H1 (cell line): ENCODE measurements around the gene TARP.

Experiments
- CTCF ChIA-PET: fragments of 300-600 bp; sonication (Branson Sonifier 250); formaldehyde crosslinking; loops from one replicate; lab custom pipeline; 2021; ENCODE audit not compliant: partially characterized antibody; lab: Charles Lee
- POLR2A ChIA-PET: fragments of 300-600 bp; sonication (Branson Sonifier 250); formaldehyde crosslinking; loops from one replicate; lab custom pipeline; 2021; ENCODE audit warnings: inconsistent platforms; ENCODE audit not compliant: partially characterized antibody; lab: Charles Lee
- DNase-seq, 2 experiments: peaks; one replicate each; pipeline versions ENCODE4 v3.0.0 to v3.0.0-alpha.2; 2010 to 2022; ENCODE audit warnings: low spot score in 2 of 2, low read depth in 1 of 2, mixed read lengths in 1 of 2
- FAIRE-seq: peaks from 2 replicates; lab custom pipeline; 2011; peaks lifted over from hg19 to GRCh38; lab: Jason Lieb, UNC
- H2AFZ ChIP-seq: 2 replicates; pipeline ENCODE4 v1.8.1; 2012; ENCODE audit warnings: low read length, inconsistent platforms
- H2AK5ac ChIP-seq: 2 replicates; pipeline ENCODE4 v1.6.1; 2013; ENCODE audit warnings: low read depth, low read length
- H2BK120ac ChIP-seq: replicated peaks from 2 replicates; pipeline ENCODE3; 2013; ENCODE audit warnings: low read depth, low read length, inconsistent platforms
- H2BK12ac ChIP-seq: 2 replicates; pipeline ENCODE4 v1.6.1; 2013; ENCODE audit warnings: low read depth, low read length
- H2BK15ac ChIP-seq: 2 replicates; pipeline ENCODE4 v1.6.1; 2013; ENCODE audit warnings: low read length
- H2BK20ac ChIP-seq: 2 replicates; pipeline ENCODE4 v1.6.1; 2013; ENCODE audit warnings: low read length
- H2BK5ac ChIP-seq: 2 replicates; pipeline ENCODE4 v1.6.1; 2013; ENCODE audit warnings: low read depth, low read length
- H3K14ac ChIP-seq: 2 replicates; pipeline ENCODE4 v1.6.1; 2013; ENCODE audit warnings: inconsistent platforms; ENCODE audit not compliant: insufficient read length
- H3K18ac ChIP-seq: 2 replicates; pipeline ENCODE4 v1.6.1; 2013; ENCODE audit warnings: low read length; ENCODE audit errors: extremely low read depth
- H3K23ac ChIP-seq: 2 replicates; pipeline ENCODE4 v1.6.1; 2013; ENCODE audit warnings: inconsistent platforms; ENCODE audit not compliant: insufficient read length
- H3K23me2 ChIP-seq: 2 replicates; pipeline ENCODE4 v1.6.1; 2013; ENCODE audit warnings: low read depth, low read length
- H3K27ac ChIP-seq: 2 replicates; pipeline ENCODE4 v1.6.1; 2011; ENCODE audit warnings: low read depth, low read length, inconsistent platforms
- H3K27me3 ChIP-seq, 4 experiments: replicated peaks in 1 of 4; 1 replicate in 1 of 4; 2 replicates in 3 of 4; pipeline versions ENCODE4 v1.6.1 to v1.8.1; 2011 to 2013; ENCODE audit warnings: low read length in 3 of 4, mild to moderate bottlenecking in 3 of 4, inconsistent platforms in 2 of 4, mixed read lengths in 2 of 4, moderate library complexity in 1 of 4; ENCODE audit not compliant: control insufficient read depth in 3 of 4, insufficient read depth in 3 of 4; ENCODE audit errors: extremely low read depth in 1 of 4
- H3K36me3 ChIP-seq, 4 experiments: 2 replicates each; pipeline versions ENCODE4 v1.6.1 to v1.8.1; 2011 to 2013; ENCODE audit warnings: mild to moderate bottlenecking in 4 of 4, low read length in 3 of 4, moderate library complexity in 2 of 4, control low read depth in 1 of 4, inconsistent platforms in 1 of 4; ENCODE audit not compliant: insufficient read depth in 4 of 4, control insufficient read depth in 2 of 4
- H3K4ac ChIP-seq: replicated peaks from 2 replicates; pipeline ENCODE3; 2013; ENCODE audit warnings: low read length, low read depth, mixed read lengths, inconsistent platforms; ENCODE audit not compliant: insufficient read length
- H3K4me1 ChIP-seq, 4 experiments: replicated peaks in 1 of 4; 1 replicate in 1 of 4; 2 replicates in 3 of 4; pipeline versions ENCODE4 v1.6.1 to v1.8.1; 2011 to 2013; ENCODE audit warnings: low read length in 3 of 4, inconsistent platforms in 2 of 4, mixed read lengths in 1 of 4; ENCODE audit not compliant: insufficient read depth in 4 of 4, control insufficient read depth in 3 of 4
- H3K4me2 ChIP-seq, 2 experiments: 2 replicates each; pipeline versions ENCODE4 v1.6.1 to v1.8.1; 2011 to 2013; ENCODE audit warnings: low read depth in 2 of 2, low read length in 2 of 2, control low read depth in 1 of 2, inconsistent platforms in 1 of 2, mild to moderate bottlenecking in 1 of 2; ENCODE audit not compliant: insufficient read depth in 1 of 2
- H3K4me3 ChIP-seq, 4 experiments: fragments of 200-600, 300-600 bp in 1 of 4; sonication (generic), shearing (Covaris generic), sonication (Bioruptor Twin) in 1 of 4; 2 replicates each; pipeline versions ENCODE4 v1.5.1 to v1.8.1; 2011 to 2016; ENCODE audit warnings: low read length in 4 of 4, low read depth in 3 of 4, control low read depth in 2 of 4, inconsistent platforms in 2 of 4, mild to moderate bottlenecking in 2 of 4, mixed read lengths in 1 of 4, moderate library complexity in 1 of 4; ENCODE audit not compliant: insufficient read depth in 2 of 4; ENCODE audit errors: extremely low read depth in 1 of 4
- H3K56ac ChIP-seq: replicated peaks from 2 replicates; pipeline ENCODE3; 2013; ENCODE audit warnings: low read depth, mild to moderate bottlenecking, mixed read lengths, low read length, inconsistent platforms; ENCODE audit not compliant: insufficient read length
- H3K79me1 ChIP-seq: 2 replicates; pipeline ENCODE4 v1.6.1; 2013; ENCODE audit warnings: low read depth, low read length, control low read depth
- H3K79me2 ChIP-seq, 2 experiments: 2 replicates each; pipeline versions ENCODE4 v1.6.1 to v1.8.1; 2012 to 2013; ENCODE audit warnings: low read length in 2 of 2, mild to moderate bottlenecking in 2 of 2, inconsistent platforms in 1 of 2; ENCODE audit not compliant: insufficient read depth in 2 of 2, control insufficient read depth in 1 of 2
- H3K9ac ChIP-seq, 4 experiments: replicated peaks in 1 of 4; 1 replicate in 1 of 4; 2 replicates in 3 of 4; pipeline versions ENCODE4 v1.6.1 to v1.8.1; 2011 to 2013; ENCODE audit warnings: low read depth in 3 of 4, low read length in 3 of 4, control low read depth in 2 of 4, mild to moderate bottlenecking in 2 of 4, moderate library complexity in 2 of 4, inconsistent platforms in 1 of 4; ENCODE audit errors: extremely low read depth in 1 of 4
- H3K9me3 ChIP-seq, 2 experiments: 2 replicates each; pipeline versions ENCODE4 v1.6.1 to v1.8.1; 2012 to 2013; ENCODE audit warnings: mild to moderate bottlenecking in 2 of 2, moderate library complexity in 2 of 2, control low read depth in 1 of 2, inconsistent platforms in 1 of 2, low read depth in 1 of 2, low read length in 1 of 2, mixed read lengths in 1 of 2; ENCODE audit not compliant: insufficient read depth in 2 of 2
- H4K20me1 ChIP-seq, 2 experiments: replicated peaks in 1 of 2; 2 replicates each; pipeline versions ENCODE3 to v1.8.1; 2011 to 2013; ENCODE audit warnings: inconsistent platforms in 2 of 2, low read length in 2 of 2, mild to moderate bottlenecking in 1 of 2; ENCODE audit not compliant: insufficient read depth in 2 of 2, control insufficient read depth in 1 of 2
- H4K5ac ChIP-seq: 2 replicates; pipeline ENCODE4 v1.6.1; 2013; ENCODE audit warnings: low read length, low read depth, mixed read lengths, inconsistent platforms; ENCODE audit not compliant: insufficient read length
- H4K8ac ChIP-seq: 2 replicates; pipeline ENCODE4 v1.8.0; 2013; ENCODE audit warnings: mild to moderate bottlenecking, moderate library complexity, low read length, inconsistent platforms; ENCODE audit not compliant: insufficient read depth; ENCODE audit errors: extremely low read depth
- H4K91ac ChIP-seq: replicated peaks from 2 replicates; pipeline ENCODE3; 2013; ENCODE audit warnings: low read length, mixed read lengths, inconsistent platforms; ENCODE audit not compliant: insufficient read length
- ASH2L ChIP-seq: fragments of 200-600, 300-600 bp; sonication (generic); IDR thresholded peaks from one replicate; pipeline ENCODE4 v1.7.1; 2017; ENCODE audit warnings: low read length
- BRCA1 ChIP-seq: IDR thresholded peaks from 2 replicates; pipeline ENCODE4 v1.6.1; 2012; ENCODE audit warnings: low read depth, low read length, improper control_type of control experiment
- EGR1 ChIP-seq: IDR thresholded peaks from 2 replicates; pipeline ENCODE4 v1.6.1; 2011; ENCODE audit warnings: low read depth, low read length, borderline replicate concordance
- GABPA ChIP-seq: IDR thresholded peaks from 2 replicates; pipeline ENCODE4 v1.6.1; 2011; ENCODE audit warnings: mild to moderate bottlenecking, low read length, moderate library complexity, borderline replicate concordance; ENCODE audit not compliant: insufficient read depth
- KDM1A ChIP-seq: fragments of 200-600, 300-600 bp; sonication (generic); IDR thresholded peaks from 2 replicates; pipeline ENCODE4 v1.7.1; 2016; ENCODE audit warnings: mild to moderate bottlenecking, low read length, borderline replicate concordance
- KDM4A ChIP-seq: IDR thresholded peaks from one replicate; pipeline ENCODE4 v1.7.1; 2012; ENCODE audit warnings: low read depth, mild to moderate bottlenecking, moderate library complexity, low read length, inconsistent platforms; ENCODE audit not compliant: severe bottlenecking
- KDM5A ChIP-seq: fragments of 200-600 bp; IDR thresholded peaks from 2 replicates; pipeline ENCODE4 v1.7.1; 2012; ENCODE audit warnings: mild to moderate bottlenecking, low read length, inconsistent platforms, mixed read lengths
- POLR2AphosphoS5 ChIP-seq: IDR thresholded peaks from 2 replicates; pipeline ENCODE4 v1.6.1; 2011; ENCODE audit warnings: low read depth, low read length
- RXRA ChIP-seq: IDR thresholded peaks from 2 replicates; pipeline ENCODE4 v1.6.1; 2011; ENCODE audit warnings: low read depth, mild to moderate bottlenecking, low read length, moderate library complexity; ENCODE audit not compliant: insufficient read depth
- SAP30 ChIP-seq: fragments of 300-600 bp; sonication (generic); IDR thresholded peaks from 2 replicates; pipeline ENCODE4 v1.7.1; 2012; ENCODE audit warnings: low read length, moderate library complexity, mild to moderate bottlenecking, inconsistent platforms; ENCODE audit not compliant: insufficient read depth, insufficient replicate concordance
- SIN3A ChIP-seq, 2 experiments: IDR thresholded peaks in 1 of 2; conservative IDR thresholded peaks in 1 of 2; 2 replicates each; pipeline ENCODE4 v1.6.1; 2011 to 2012; ENCODE audit warnings: low read length in 2 of 2, improper control_type of control experiment in 1 of 2, low read depth in 1 of 2, mild to moderate bottlenecking in 1 of 2
- SUZ12 ChIP-seq: fragments of 200-600 bp; sonication (generic); IDR thresholded peaks from 2 replicates; pipeline ENCODE4 v1.6.1; 2012; ENCODE audit warnings: mild to moderate bottlenecking, inconsistent platforms, low read length, moderate library complexity, mixed read lengths
- ZNF274 ChIP-seq: IDR thresholded peaks from 2 replicates; pipeline ENCODE4 v1.7.0; 2012; ENCODE audit warnings: low read length, borderline replicate concordance; ENCODE audit errors: extremely low read depth
- WGBS, 2 experiments: shearing (Covaris generic) in 1 of 2; methylation state at CpG; one replicate each; pipeline versions ENCODE4 v1.1.6 to v1.1.7; 2013 to 2015; ENCODE audit warnings: low lambda C conversion rate in 2 of 2, mixed read lengths in 2 of 2, inconsistent platforms in 1 of 2, low coverage in 1 of 2, missing lambda C conversion rate in 1 of 2; ENCODE audit not compliant: insufficient replicate concordance in 2 of 2, insufficient coverage in 1 of 2, insufficient read length in 1 of 2; ENCODE audit errors: extremely low coverage in 1 of 2, missing lambda C conversion rate in 1 of 2; 5-methylcytosine and 5-hydroxymethylcytosine counted together

TARP gene

GRCh38 chr7:38273286-38273995, at the start of gene TARP:
TSS of gene TARP (minus strand) at chr7:38273636.
- Histone ChIP-seq H2BK5ac (no peak within 1 kb of the TSS), H3K23ac (no peak within 1 kb of the TSS), H3K9me3 (no peaks in the 10 kb centered on the region), H3K56ac (no peak within 1 kb of the TSS), H3K4me2 (no peak within 1 kb of the TSS), H2BK12ac (no peak within 1 kb of the TSS), H3K14ac (no peak within 1 kb of the TSS), H3K23me2 (no peaks in the 10 kb centered on the region), H2BK15ac (no peak within 1 kb of the TSS), H4K20me1 (no peaks in the 10 kb centered on the region), H4K91ac (no peak within 1 kb of the TSS), H3K27ac (no peak within 1 kb of the TSS), H3K79me1 (no peaks in the 10 kb centered on the region), H4K5ac (no peak within 1 kb of the TSS), H2AFZ (0 out of 2 replicates have a peak within 1 kb of the TSS, but pooled peaks have one; percentile 84), H3K4me1 (peaks cover 0 to 3% (median under 1%) of the 10 kb centered on the region in 4 experiments; a peak in 2 of 7 replicates), H3K4me3 (no peak within 1 kb of the TSS), H3K9ac (no peak within 1 kb of the TSS), H3K27me3 (no peaks in the 10 kb centered on the region), H4K8ac (no peak within 1 kb of the TSS), H3K18ac (no peak within 1 kb of the TSS), H2BK120ac (no peak within 1 kb of the TSS), H2BK20ac (no peak within 1 kb of the TSS), H3K4ac (no peak within 1 kb of the TSS), H3K36me3 (no peaks in the 10 kb centered on the region), H2AK5ac (no peak within 1 kb of the TSS), H3K79me2 (no peaks in the 10 kb centered on the region)
- ChIA-PET POLR2A (no interaction called here), CTCF (interaction anchor here (1.1 to 3.4 kb wide), 4 partner anchors 25 to 51 kb away, joined by 3 to 10 read pairs (median 4); no protein-coding TSS in a partner anchor)
- no peak for FAIRE-seq
- DNase-seq, result no peak
- WGBS, 2 experiments, result 94% methylated on average over 2 of the region's 2 CpGs; no CpG with 5 or more reads in 1 of the 2 experiments
- TF ChIP-seq POLR2AphosphoS5, result no peak
- no peak for TF ChIP-seq RXRA
- TF ChIP-seq EGR1, result no peak
- TF ChIP-seq KDM4A, result no peak
- TF ChIP-seq SAP30, result no peak
- no peak for TF ChIP-seq SUZ12
- no peak for TF ChIP-seq GABPA
- TF ChIP-seq SIN3A (conservative IDR thresholded peaks at IDR 0.05 in 1 of 2, IDR thresholded peaks at IDR 0.05 in 1 of 2; ENCODE audit: low read depth in 1 of 2, low read length in 2 of 2), result no peak
- no peak for TF ChIP-seq ZNF274
- no peak for TF ChIP-seq KDM5A
- TF ChIP-seq BRCA1, result no peak
- TF ChIP-seq ASH2L, result no peak
- no peak for TF ChIP-seq KDM1A
